Measurements from ENCODE around the gene PPOX.

DNA sequence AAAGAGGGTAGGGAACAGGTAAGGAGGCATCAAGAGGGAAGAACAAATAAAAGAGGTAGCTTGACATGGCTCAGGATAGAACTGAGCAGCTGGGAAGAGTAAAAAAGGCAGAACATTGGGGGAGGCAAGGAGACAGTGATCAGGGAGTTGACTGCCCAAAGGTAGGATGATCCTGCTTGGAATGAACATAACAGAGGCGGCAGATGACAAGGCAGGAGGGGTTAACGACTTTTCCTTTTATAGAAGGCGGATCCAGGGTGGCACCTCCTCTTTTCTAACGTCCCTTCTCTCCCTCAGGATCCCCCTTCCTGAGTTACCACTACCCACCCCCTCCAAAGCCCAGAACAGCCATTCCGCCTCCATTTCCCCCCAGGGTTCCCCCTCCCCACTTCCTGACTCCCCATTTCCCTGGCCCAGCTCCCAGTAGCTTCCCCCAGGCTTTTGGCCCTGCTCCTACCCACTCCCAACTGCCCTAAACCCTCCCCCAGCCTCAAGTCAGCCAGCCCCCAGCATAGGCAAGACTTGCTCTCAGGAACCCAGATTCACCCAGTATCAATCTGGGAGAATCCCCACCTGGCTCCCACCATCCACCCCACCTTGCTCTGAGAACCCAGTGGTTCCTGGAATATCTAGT is 33.4 kb downstream of the PPOX start:
- TF ChIP-seq, protein P1, sequence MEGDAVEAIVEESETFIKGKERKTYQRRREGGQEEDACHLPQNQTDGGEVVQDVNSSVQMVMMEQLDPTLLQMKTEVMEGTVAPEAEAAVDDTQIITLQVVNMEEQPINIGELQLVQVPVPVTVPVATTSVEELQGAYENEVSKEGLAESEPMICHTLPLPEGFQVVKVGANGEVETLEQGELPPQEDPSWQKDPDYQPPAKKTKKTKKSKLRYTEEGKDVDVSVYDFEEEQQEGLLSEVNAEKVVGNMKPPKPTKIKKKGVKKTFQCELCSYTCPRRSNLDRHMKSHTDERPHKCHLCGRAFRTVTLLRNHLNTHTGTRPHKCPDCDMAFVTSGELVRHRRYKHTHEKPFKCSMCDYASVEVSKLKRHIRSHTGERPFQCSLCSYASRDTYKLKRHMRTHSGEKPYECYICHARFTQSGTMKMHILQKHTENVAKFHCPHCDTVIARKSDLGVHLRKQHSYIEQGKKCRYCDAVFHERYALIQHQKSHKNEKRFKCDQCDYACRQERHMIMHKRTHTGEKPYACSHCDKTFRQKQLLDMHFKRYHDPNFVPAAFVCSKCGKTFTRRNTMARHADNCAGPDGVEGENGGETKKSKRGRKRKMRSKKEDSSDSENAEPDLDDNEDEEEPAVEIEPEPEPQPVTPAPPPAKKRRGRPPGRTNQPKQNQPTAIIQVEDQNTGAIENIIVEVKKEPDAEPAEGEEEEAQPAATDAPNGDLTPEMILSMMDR (conservative IDR thresholded peaks at IDR 0.05; ENCODE audit: low read length), result no peak
- no peak for TF ChIP-seq EZH2phosphoT487 (IDR thresholded peaks at IDR 0.05; ENCODE audit: borderline replicate concordance, low read depth, low read length)
